Activated CD8-positive, alpha-beta memory T cell treated with anti-CD3 and anti-CD28 coated beads, Interleukin-2, amount 10 ng/mL, durations not matched to agents 7 days and 5 days (primary cell): ENCODE measurements around the gene MYOZ2. TPM values are rescaled to one million over a fixed set of nuclear protein-coding genes. Genes with fewer than 3 reads are reported as not detected.
"Not testable (repeated sequence)": the region's sequence is repeated elsewhere in the genome, so short reads cannot be mapped to it uniquely, and the experiment has no call there.

Experiments
- ATAC-seq: fragments of 150-1000 bp; cut with Tn5 transposase; one replicate; pipeline ENCODE4 v1.10.0; 2021; ENCODE audit warnings: moderate library complexity
- CTCF ChIA-PET: fragments of 350-600 bp; sonication (Branson Sonifier 250); formaldehyde crosslinking; loops from one replicate; lab custom pipeline; 2021; ENCODE audit warnings: antibody characterized with exemption; lab: Charles Lee
- DNase-seq: peaks from one replicate; pipeline ENCODE4 v3.0.0-alpha.2; 2020
- H3K27ac Mint-ChIP-seq: one replicate; pipeline ENCODE4 v1.8.0; 2021; ENCODE audit warnings: mild to moderate bottlenecking, mixed read lengths
- H3K27me3 Mint-ChIP-seq: one replicate; pipeline ENCODE4 v1.8.0; 2021; ENCODE audit warnings: mixed read lengths
- H3K36me3 Mint-ChIP-seq: one replicate; pipeline ENCODE4 v1.8.0; 2021; ENCODE audit warnings: mild to moderate bottlenecking, mixed read lengths
- H3K4me1 Mint-ChIP-seq: one replicate; pipeline ENCODE4 v1.8.0; 2021; ENCODE audit warnings: mixed read lengths
- H3K4me3 Mint-ChIP-seq: one replicate; pipeline ENCODE4 v1.8.0; 2021; ENCODE audit warnings: mild to moderate bottlenecking, moderate library complexity, mixed read lengths
- H3K9me3 Mint-ChIP-seq: one replicate; pipeline ENCODE4 v1.8.0; 2022; ENCODE audit warnings: low read depth, mixed read lengths
- total RNA-seq, 2 experiments: library from RNA; stranded (reverse); gene quantifications; one replicate each; pipeline ENCODE4 v1.2.3, GENCODE V29; 2021

Gene MYOZ2
- total RNA-seq, 2 experiments from 2014 or later = not detected

- CTCF ChIA-PET = no interaction called here
- peaks cover 13% of the 10 kb centered on the region for H3K4me1 Mint-ChIP-seq
- H3K9me3 Mint-ChIP-seq = no peaks in the 10 kb centered on the region
- no peak for DNase-seq
- ATAC-seq = no peak
- H3K4me3 Mint-ChIP-seq = no peak overlapping the region
- no peaks in the 10 kb centered on the region for H3K36me3 Mint-ChIP-seq
- no peaks in the 10 kb centered on the region for H3K27me3 Mint-ChIP-seq
- H3K27ac Mint-ChIP-seq = no peak overlapping the region
Measured at GRCh38 chr4:119138046-119138445, 2.4 kb downstream of the MYOZ2 start.

GRCh38 chr4:119139311-119139710, 3.7 kb downstream of the MYOZ2 start:
- DNase-seq (no peak), ATAC-seq (no peak)
- peaks cover 13% of the 10 kb centered on the region for H3K4me1 Mint-ChIP-seq
- H3K36me3 Mint-ChIP-seq = no peaks in the 10 kb centered on the region
- no peaks in the 10 kb centered on the region for H3K27me3 Mint-ChIP-seq
- H3K27ac Mint-ChIP-seq = no peak overlapping the region
- H3K9me3 Mint-ChIP-seq = no peaks in the 10 kb centered on the region
- CTCF ChIA-PET = no interaction called here
- H3K4me3 Mint-ChIP-seq = no peak overlapping the region

GRCh38 chr4:119139822-119140252, 4.2 kb downstream of the MYOZ2 start:
- ATAC-seq (no peak), DNase-seq (no peak)
- H3K9me3 Mint-ChIP-seq = no peaks in the 10 kb centered on the region
- CTCF ChIA-PET = no interaction called here
- peak overlapping the region; percentile 33 for H3K27ac Mint-ChIP-seq
- H3K4me1 Mint-ChIP-seq = peaks cover 13% of the 10 kb centered on the region
- no peak overlapping the region for H3K4me3 Mint-ChIP-seq
- no peaks in the 10 kb centered on the region for H3K36me3 Mint-ChIP-seq
- no peaks in the 10 kb centered on the region for H3K27me3 Mint-ChIP-seq

GRCh38 chr4:119141283-119141682, 5.7 kb downstream of the MYOZ2 start:
- CTCF ChIA-PET, H3K36me3 Mint-ChIP-seq, DNase-seq, ATAC-seq, H3K27me3 Mint-ChIP-seq, H3K9me3 Mint-ChIP-seq, H3K4me3 Mint-ChIP-seq, H3K27ac Mint-ChIP-seq: not testable (repeated sequence)
- peaks cover 13% of the 10 kb centered on the region for H3K4me1 Mint-ChIP-seq

GRCh38 chr4:119142833-119143232, 7.2 kb downstream of the MYOZ2 start:
- CTCF ChIA-PET = no interaction called here
- Mint-ChIP-seq H3K9me3 (no peaks in the 10 kb centered on the region), H3K36me3 (no peaks in the 10 kb centered on the region), H3K27me3 (no peaks in the 10 kb centered on the region), H3K4me1 (peaks cover 13% of the 10 kb centered on the region), H3K4me3 (no peak overlapping the region), H3K27ac (no peak overlapping the region)
- DNase-seq (no peak), ATAC-seq (no peak)

- peaks cover 13% of the 10 kb centered on the region for H3K4me1 Mint-ChIP-seq
- CTCF ChIA-PET, H3K9me3 Mint-ChIP-seq, ATAC-seq, H3K27me3 Mint-ChIP-seq, H3K27ac Mint-ChIP-seq, H3K36me3 Mint-ChIP-seq, H3K4me3 Mint-ChIP-seq, DNase-seq: not testable (repeated sequence)
Measured at GRCh38 chr4:119143341-119143740, 7.7 kb downstream of the MYOZ2 start.

- DNase-seq (no peak), ATAC-seq (no peak)
- Mint-ChIP-seq H3K27ac (no peak overlapping the region), H3K27me3 (peaks cover 3% of the 10 kb centered on the region), H3K36me3 (no peaks in the 10 kb centered on the region), H3K9me3 (no peaks in the 10 kb centered on the region), H3K4me1 (no peaks in the 10 kb centered on the region), H3K4me3 (no peak overlapping the region)
- CTCF ChIA-PET = interaction anchor here (1.5 kb wide), 1 partner anchor 107 kb away, joined by 3 read pairs; no protein-coding TSS in a partner anchor
Measured at GRCh38 chr4:119149110-119149509, 13.5 kb downstream of the MYOZ2 start.

- Mint-ChIP-seq H3K36me3 (no peaks in the 10 kb centered on the region), H3K9me3 (no peaks in the 10 kb centered on the region), H3K4me1 (no peaks in the 10 kb centered on the region), H3K27ac (no peak overlapping the region), H3K4me3 (no peak overlapping the region), H3K27me3 (peaks cover 3% of the 10 kb centered on the region)
- ATAC-seq = no peak
- no peak for DNase-seq
- CTCF ChIA-PET = no interaction called here
Measured at GRCh38 chr4:119151161-119151560, 15.5 kb downstream of the MYOZ2 start.

- CTCF ChIA-PET = no interaction called here
- H3K27ac Mint-ChIP-seq = no peak overlapping the region
- H3K27me3 Mint-ChIP-seq = peaks cover 3% of the 10 kb centered on the region
- ATAC-seq (no peak), DNase-seq (no peak)
- H3K4me1 Mint-ChIP-seq = no peaks in the 10 kb centered on the region
- no peak overlapping the region for H3K4me3 Mint-ChIP-seq
- no peaks in the 10 kb centered on the region for H3K36me3 Mint-ChIP-seq
- H3K9me3 Mint-ChIP-seq = no peaks in the 10 kb centered on the region
Measured at GRCh38 chr4:119152741-119153140, 17.1 kb downstream of the MYOZ2 start.

- no peak for ATAC-seq
- Mint-ChIP-seq H3K36me3 (no peaks in the 10 kb centered on the region), H3K4me3 (no peak overlapping the region), H3K9me3 (no peaks in the 10 kb centered on the region), H3K4me1 (no peaks in the 10 kb centered on the region), H3K27ac (no peak overlapping the region), H3K27me3 (no peaks in the 10 kb centered on the region)
- CTCF ChIA-PET = no interaction called here
- no peak for DNase-seq
Measured at GRCh38 chr4:119162174-119162573, 26.5 kb downstream of the MYOZ2 start.

- DNase-seq (no peak), ATAC-seq (no peak)
- Mint-ChIP-seq H3K4me1 (no peaks in the 10 kb centered on the region), H3K9me3 (no peaks in the 10 kb centered on the region), H3K27me3 (no peaks in the 10 kb centered on the region), H3K36me3 (no peaks in the 10 kb centered on the region), H3K4me3 (no peak overlapping the region), H3K27ac (no peak overlapping the region)
- CTCF ChIA-PET = no interaction called here
Measured at GRCh38 chr4:119165767-119166166, 30.1 kb downstream of the MYOZ2 start.

- H3K27ac Mint-ChIP-seq = no peak overlapping the region
- no peaks in the 10 kb centered on the region for H3K4me1 Mint-ChIP-seq
- CTCF ChIA-PET = no interaction called here
- DNase-seq (no peak), ATAC-seq (no peak)
- no peaks in the 10 kb centered on the region for H3K36me3 Mint-ChIP-seq
- no peak overlapping the region for H3K4me3 Mint-ChIP-seq
- no peaks in the 10 kb centered on the region for H3K27me3 Mint-ChIP-seq
- no peaks in the 10 kb centered on the region for H3K9me3 Mint-ChIP-seq
Measured at GRCh38 chr4:119170195-119170594, 34.6 kb downstream of the MYOZ2 start.

- no peaks in the 10 kb centered on the region for H3K9me3 Mint-ChIP-seq
- H3K4me3 Mint-ChIP-seq = no peak overlapping the region
- no peaks in the 10 kb centered on the region for H3K4me1 Mint-ChIP-seq
- DNase-seq (no peak), ATAC-seq (no peak)
- H3K36me3 Mint-ChIP-seq = no peaks in the 10 kb centered on the region
- CTCF ChIA-PET = interaction anchor here (0.9 kb wide), 1 partner anchor 18 kb away, joined by 3 read pairs; no protein-coding TSS in a partner anchor
- H3K27ac Mint-ChIP-seq = no peak overlapping the region
- H3K27me3 Mint-ChIP-seq = peaks cover 3% of the 10 kb centered on the region
Measured at GRCh38 chr4:119172223-119172622, 36.6 kb downstream of the MYOZ2 start.

- not testable (repeated sequence) for DNase-seq, H3K4me3 Mint-ChIP-seq, ATAC-seq, H3K27ac Mint-ChIP-seq, H3K27me3 Mint-ChIP-seq, H3K4me1 Mint-ChIP-seq, H3K36me3 Mint-ChIP-seq, H3K9me3 Mint-ChIP-seq
- CTCF ChIA-PET = interaction anchor here (1.2 kb wide), 1 partner anchor 11 kb away, joined by 3 read pairs; no protein-coding TSS in a partner anchor
Measured at GRCh38 chr4:119173729-119174361, 38.2 kb downstream of the MYOZ2 start.
